GM12873 (cell line): ENCODE measurements around the gene CDH1.

Experiments
- TF ChIP-seq, protein P1 (sequence below): IDR thresholded peaks from 2 replicates; pipeline ENCODE4 v1.5.1; 2012; ENCODE audit warnings: low read depth, mild to moderate bottlenecking, moderate library complexity, low read length, control low read depth; ENCODE audit not compliant: insufficient read depth; ENCODE audit errors: missing control alignments

Gene CDH1

GRCh38 chr16:68718590-68718989, 18.5 kb upstream of the CDH1 start:
- TF ChIP-seq, protein P1, sequence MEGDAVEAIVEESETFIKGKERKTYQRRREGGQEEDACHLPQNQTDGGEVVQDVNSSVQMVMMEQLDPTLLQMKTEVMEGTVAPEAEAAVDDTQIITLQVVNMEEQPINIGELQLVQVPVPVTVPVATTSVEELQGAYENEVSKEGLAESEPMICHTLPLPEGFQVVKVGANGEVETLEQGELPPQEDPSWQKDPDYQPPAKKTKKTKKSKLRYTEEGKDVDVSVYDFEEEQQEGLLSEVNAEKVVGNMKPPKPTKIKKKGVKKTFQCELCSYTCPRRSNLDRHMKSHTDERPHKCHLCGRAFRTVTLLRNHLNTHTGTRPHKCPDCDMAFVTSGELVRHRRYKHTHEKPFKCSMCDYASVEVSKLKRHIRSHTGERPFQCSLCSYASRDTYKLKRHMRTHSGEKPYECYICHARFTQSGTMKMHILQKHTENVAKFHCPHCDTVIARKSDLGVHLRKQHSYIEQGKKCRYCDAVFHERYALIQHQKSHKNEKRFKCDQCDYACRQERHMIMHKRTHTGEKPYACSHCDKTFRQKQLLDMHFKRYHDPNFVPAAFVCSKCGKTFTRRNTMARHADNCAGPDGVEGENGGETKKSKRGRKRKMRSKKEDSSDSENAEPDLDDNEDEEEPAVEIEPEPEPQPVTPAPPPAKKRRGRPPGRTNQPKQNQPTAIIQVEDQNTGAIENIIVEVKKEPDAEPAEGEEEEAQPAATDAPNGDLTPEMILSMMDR = no peak

GRCh38 chr16:68719993-68720489, 17.1 kb upstream of the CDH1 start:
- TF ChIP-seq, protein P1 = no peak

- TF ChIP-seq, protein P1 = no peak
These were observed 14.7 kb upstream of the CDH1 start for GRCh38 chr16:68722119-68723024.

- TF ChIP-seq, protein P1 = no peak
These were observed 12.3 kb upstream of the CDH1 start for GRCh38 chr16:68724797-68725196.

DNA sequence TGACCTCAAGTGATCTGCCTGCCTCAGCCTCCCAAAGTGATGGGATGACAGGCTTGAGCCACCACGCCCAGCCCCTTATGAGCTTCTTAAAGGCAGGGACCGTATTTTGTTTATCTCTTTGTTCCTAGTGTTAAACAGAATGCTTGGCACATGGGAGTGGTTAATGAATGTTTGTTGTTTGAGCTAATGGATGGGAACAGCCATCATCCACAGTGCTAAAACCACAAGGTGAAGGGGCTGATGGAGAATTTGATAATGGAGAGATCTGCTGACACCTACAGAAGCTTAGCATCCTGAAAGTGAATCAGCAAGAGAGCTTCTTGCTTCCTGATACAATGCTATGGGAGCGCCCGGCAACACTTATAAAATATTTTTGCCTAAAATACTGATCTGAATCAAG, 8.6 kb upstream of the CDH1 start:
- TF ChIP-seq, protein P1 = no peak

DNA sequence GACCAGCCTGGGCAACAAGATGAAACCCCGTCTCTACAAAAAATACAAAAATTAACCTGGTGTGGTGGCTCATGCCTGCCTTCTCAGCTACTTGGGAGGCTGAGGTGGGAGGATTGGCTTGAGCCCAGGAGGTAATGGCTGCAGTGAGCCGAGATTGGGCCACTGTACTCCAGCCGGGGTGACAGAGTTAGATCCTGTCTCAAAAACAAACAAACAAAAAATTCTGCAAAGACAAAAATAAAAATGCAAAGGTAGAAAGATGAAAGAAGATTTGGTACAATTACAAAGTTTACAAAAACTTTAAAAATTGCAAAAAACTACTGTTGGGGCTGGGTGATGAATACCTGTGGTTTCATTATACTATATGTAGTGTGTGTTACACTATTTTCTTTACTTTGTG, 5.5 kb upstream of the CDH1 start:
- TF ChIP-seq, protein P1 = no peak

DNA sequence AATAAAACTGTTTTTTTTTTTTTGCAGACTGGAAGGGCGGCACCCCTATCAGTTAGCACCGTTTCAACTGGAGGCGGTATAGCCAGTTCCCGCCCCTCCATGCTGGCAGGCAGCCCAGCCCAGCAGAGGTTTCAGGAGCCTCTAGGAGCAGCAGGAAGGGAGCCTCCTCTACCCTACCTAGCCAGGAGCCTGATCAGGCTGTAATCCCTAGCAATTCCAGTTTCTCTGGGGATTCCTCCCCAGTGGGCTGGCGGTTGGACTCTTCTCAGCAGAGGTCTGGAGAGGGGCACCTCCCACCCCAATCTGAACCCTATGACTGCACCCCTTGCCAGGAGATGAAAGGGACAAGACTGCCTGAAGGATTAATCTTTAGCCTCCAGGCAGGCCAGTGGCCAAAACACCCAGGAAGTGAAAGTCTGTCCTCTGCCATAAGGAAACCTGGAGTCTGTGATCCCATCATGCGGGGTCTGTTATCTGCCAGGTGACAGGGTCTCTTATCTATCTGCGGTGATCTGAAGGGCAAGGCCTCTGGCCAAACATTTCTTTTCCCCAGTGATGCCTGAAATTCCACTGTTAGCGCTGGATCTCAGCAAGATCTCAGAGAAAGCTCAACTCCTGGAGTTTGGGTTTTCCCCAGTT, 4.9 kb upstream of the CDH1 start:
- TF ChIP-seq, protein P1 = no peak
